Measurements from ENCODE around the gene LMBR1L. TPM values are rescaled to one million over a fixed set of nuclear protein-coding genes. Genes with fewer than 3 reads are reported as not detected.
"Not testable (repeated sequence)": the region's sequence is repeated elsewhere in the genome, so short reads cannot be mapped to it uniquely, and the experiment has no call there.

LMBR1L gene
- 33.3 TPM for total RNA-seq
- long read RNA-seq, partial matches to known transcripts = 0 of 9 reads
- long read RNA-seq, other reads (novel, unspliced or antisense) = 8 of 9 reads

- intact Hi-C loops (cut with DNase I) = no loop called here
- DNase-seq (ENCODE audit: low spot score) = peak; percentile 98
Observed at GRCh38 chr12:49110464-49111155, at the start of gene LMBR1L. Gene LMBR1L, minus strand, starts transcription at chr12:49110847. Its CDS starts 292 bp downstream, at chr12:49110555.

- no peak for DNase-seq (ENCODE audit: low spot score)
- intact Hi-C loops (cut with DNase I) = no loop called here
Observed at GRCh38 chr12:49160399-49160798, 49.8 kb upstream of the LMBR1L start.

GRCh38 chr12:49154221-49154620 lies 43.6 kb upstream of the LMBR1L start:
- intact Hi-C loops (cut with DNase I) = no loop called here
- no peak for DNase-seq (ENCODE audit: low spot score)

- intact Hi-C loops (cut with DNase I) = no loop called here
- DNase-seq (ENCODE audit: low spot score) = no peak
Observed at GRCh38 chr12:49147384-49147783, 36.7 kb upstream of the LMBR1L start.

GRCh38 chr12:49146406-49146805 lies 35.8 kb upstream of the LMBR1L start:
- intact Hi-C loops (cut with DNase I) = no loop called here
- no peak for DNase-seq (ENCODE audit: low spot score)

GRCh38 chr12:49144384-49144783 lies 33.7 kb upstream of the LMBR1L start:
- DNase-seq (ENCODE audit: low spot score) = no peak
- intact Hi-C loops (cut with DNase I) = no loop called here

- intact Hi-C loops (cut with DNase I) = no loop called here
- no peak for DNase-seq (ENCODE audit: low spot score)
Observed at GRCh38 chr12:49138999-49139398, 28.4 kb upstream of the LMBR1L start.

GRCh38 chr12:49138587-49138986 lies 27.9 kb upstream of the LMBR1L start:
- no peak for DNase-seq (ENCODE audit: low spot score)
- intact Hi-C loops (cut with DNase I) = no loop called here

- no peak for DNase-seq (ENCODE audit: low spot score)
Observed at GRCh38 chr12:49137476-49137875, 26.8 kb upstream of the LMBR1L start.

GRCh38 chr12:49136997-49137396 lies 26.4 kb upstream of the LMBR1L start:
- intact Hi-C loops (cut with DNase I) = not testable (repeated sequence)

More at GRCh38 chr12:49137476-49137875, 26.8 kb upstream of the LMBR1L start:
- intact Hi-C loops (cut with DNase I) = no loop called here

GRCh38 chr12:49133590-49133989 lies 22.9 kb upstream of the LMBR1L start:
- intact Hi-C loops (cut with DNase I) = no loop called here
- DNase-seq (ENCODE audit: low spot score) = no peak

More at GRCh38 chr12:49136997-49137396, 26.4 kb upstream of the LMBR1L start:
- not testable (repeated sequence) for DNase-seq (ENCODE audit: low spot score)

- DNase-seq (ENCODE audit: low spot score) = no peak
- intact Hi-C loops (cut with DNase I) = no loop called here
Observed at GRCh38 chr12:49133014-49133413, 22.4 kb upstream of the LMBR1L start.

- DNase-seq (ENCODE audit: low spot score) = no peak
- intact Hi-C loops (cut with DNase I) = loop anchor here (1.0 to 2.0 kb wide), 5 partner anchors 23 to 103 kb away; partner anchors contain the start of gene KMT2D
Observed at GRCh38 chr12:49131894-49132461, 21.3 kb upstream of the LMBR1L start.

- peak; percentile 95 for DNase-seq (ENCODE audit: low spot score)
- intact Hi-C loops (cut with DNase I) = loop anchor here (1.0 to 2.0 kb wide), 5 partner anchors 22 to 104 kb away; partner anchors contain the start of gene KMT2D
Observed at GRCh38 chr12:49131051-49131893, 20.6 kb upstream of the LMBR1L start, which contains the start of gene TUBA1B. Gene TUBA1B, minus strand, starts transcription at chr12:49131395. Its CDS starts 95 bp downstream, at chr12:49131300.

- DNase-seq (ENCODE audit: low spot score) = peak; percentile 97
- intact Hi-C loops (cut with DNase I) = loop anchor here (1.0 to 2.0 kb wide), 5 partner anchors 22 to 105 kb away; partner anchors contain the start of gene KMT2D
Observed at GRCh38 chr12:49130151-49131050, 19.8 kb upstream of the LMBR1L start.

GRCh38 chr12:49129332-49130150 lies 18.9 kb upstream of the LMBR1L start:
- DNase-seq (ENCODE audit: low spot score) = no peak
- intact Hi-C loops (cut with DNase I) = loop anchor here (2.0 kb wide), 3 partner anchors 21 to 71 kb away; partner anchors contain the start of gene KMT2D

- DNase-seq (ENCODE audit: low spot score); intact Hi-C loops (cut with DNase I): not testable (repeated sequence)
Observed at GRCh38 chr12:49127971-49128370, 17.3 kb upstream of the LMBR1L start.
